ENCODE measurements around the gene FOXS1. TPM values are rescaled to one million over a fixed set of nuclear protein-coding genes. Genes with fewer than 3 reads are reported as not detected.

Gene FOXS1
- polyA plus RNA-seq, 1 of the 3 experiments (the other 2 are of a cell fraction), result 0.99 TPM

DNA sequence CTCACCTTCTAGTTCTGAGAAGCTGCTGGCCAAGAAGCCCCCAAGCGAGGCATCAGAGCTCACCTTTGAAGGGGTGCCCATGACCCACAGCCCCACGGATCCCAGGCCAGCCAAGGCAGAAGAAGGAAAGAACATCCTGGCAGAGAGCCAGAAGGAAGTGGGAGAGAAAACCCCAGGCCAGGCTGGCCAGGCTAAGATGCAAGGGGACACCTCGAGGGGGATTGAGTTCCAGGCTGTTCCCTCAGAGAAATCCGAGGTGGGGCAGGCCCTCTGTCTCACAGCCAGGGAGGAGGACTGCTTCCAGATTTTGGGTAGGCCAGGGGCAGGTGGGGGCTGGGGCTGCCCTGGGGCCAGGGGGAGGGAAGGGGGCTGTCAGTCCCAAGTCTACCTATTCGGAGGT lies 24.0 kb downstream of the FOXS1 start:
- Histone ChIP-seq H3K9ac (no peak overlapping the region), H3K27me3 (ENCODE audit: insufficient read depth) (no peaks in the 10 kb centered on the region), H3F3A (replicated peaks; ENCODE audit: insufficient read depth) (peaks cover 11% of the 10 kb centered on the region), H3K9me3 (no peaks in the 10 kb centered on the region), H4K20me1 (ENCODE audit: insufficient read depth) (no peaks in the 10 kb centered on the region), H3K27ac (ENCODE audit: low read depth in 2 of 2, low read length in 1 of 2) (no peak overlapping the region), H3K79me2 (ENCODE audit: insufficient read depth) (no peaks in the 10 kb centered on the region), H2AFZ (ENCODE audit: low read depth) (no peak overlapping the region), H3K4me1 (ENCODE audit: control insufficient read depth in 1 of 2, insufficient read depth in 2 of 2, low read depth in 1 of 2, low read length in 1 of 2) (peaks cover 0 to 8% of the 10 kb centered on the region in 2 experiments; a peak in 1 of 4 replicates), H3K4me3 (ENCODE audit: low read depth in 2 of 2, low read length in 1 of 2) (no peak overlapping the region), H3K36me3 (replicated peaks in 1 of 2; ENCODE audit: control insufficient read depth in 1 of 2, insufficient read depth in 2 of 2, low read length in 1 of 2) (no peaks in the 10 kb centered on the region), H3K9me2 (no peaks in the 10 kb centered on the region), H3K4me2 (no peak overlapping the region)
- ChIA-PET POLR2A (no interaction called here), CTCF (interaction anchor here (0.8 to 7.6 kb wide), 10 partner anchors 13 to 270 kb away, joined by 3 to 174 read pairs (median 30); partner anchors contain the start of genes FOXS1 and PDRG1)
- no peak for DNase-seq
- WGBS (ENCODE audit: low lambda C conversion rate), result 58% methylated on average over 4 of the region's 5 CpGs
- TF ChIP-seq JUND (IDR thresholded peaks at IDR 0.05) (no peak), YY1 (IDR thresholded peaks at IDR 0.05; ENCODE audit: low read depth) (no peak), MEF2A (IDR thresholded peaks at IDR 0.05; ENCODE audit: borderline replicate concordance, low read depth) (no peak), FOXJ3 (CRISPR knock-in tag; IDR thresholded peaks at IDR 0.05) (no peak), NFIC (IDR thresholded peaks at IDR 0.05; ENCODE audit: borderline replicate concordance) (no peak), TAF1 (IDR thresholded peaks at IDR 0.05; ENCODE audit: borderline replicate concordance, low read depth, low read length) (no peak), GATA2 (CRISPR knock-in tag; IDR thresholded peaks at IDR 0.05) (no peak)
- TF ChIP-seq, protein P1, sequence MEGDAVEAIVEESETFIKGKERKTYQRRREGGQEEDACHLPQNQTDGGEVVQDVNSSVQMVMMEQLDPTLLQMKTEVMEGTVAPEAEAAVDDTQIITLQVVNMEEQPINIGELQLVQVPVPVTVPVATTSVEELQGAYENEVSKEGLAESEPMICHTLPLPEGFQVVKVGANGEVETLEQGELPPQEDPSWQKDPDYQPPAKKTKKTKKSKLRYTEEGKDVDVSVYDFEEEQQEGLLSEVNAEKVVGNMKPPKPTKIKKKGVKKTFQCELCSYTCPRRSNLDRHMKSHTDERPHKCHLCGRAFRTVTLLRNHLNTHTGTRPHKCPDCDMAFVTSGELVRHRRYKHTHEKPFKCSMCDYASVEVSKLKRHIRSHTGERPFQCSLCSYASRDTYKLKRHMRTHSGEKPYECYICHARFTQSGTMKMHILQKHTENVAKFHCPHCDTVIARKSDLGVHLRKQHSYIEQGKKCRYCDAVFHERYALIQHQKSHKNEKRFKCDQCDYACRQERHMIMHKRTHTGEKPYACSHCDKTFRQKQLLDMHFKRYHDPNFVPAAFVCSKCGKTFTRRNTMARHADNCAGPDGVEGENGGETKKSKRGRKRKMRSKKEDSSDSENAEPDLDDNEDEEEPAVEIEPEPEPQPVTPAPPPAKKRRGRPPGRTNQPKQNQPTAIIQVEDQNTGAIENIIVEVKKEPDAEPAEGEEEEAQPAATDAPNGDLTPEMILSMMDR (IDR thresholded peaks at IDR 0.05), result no peak
- TF ChIP-seq, protein P2, sequence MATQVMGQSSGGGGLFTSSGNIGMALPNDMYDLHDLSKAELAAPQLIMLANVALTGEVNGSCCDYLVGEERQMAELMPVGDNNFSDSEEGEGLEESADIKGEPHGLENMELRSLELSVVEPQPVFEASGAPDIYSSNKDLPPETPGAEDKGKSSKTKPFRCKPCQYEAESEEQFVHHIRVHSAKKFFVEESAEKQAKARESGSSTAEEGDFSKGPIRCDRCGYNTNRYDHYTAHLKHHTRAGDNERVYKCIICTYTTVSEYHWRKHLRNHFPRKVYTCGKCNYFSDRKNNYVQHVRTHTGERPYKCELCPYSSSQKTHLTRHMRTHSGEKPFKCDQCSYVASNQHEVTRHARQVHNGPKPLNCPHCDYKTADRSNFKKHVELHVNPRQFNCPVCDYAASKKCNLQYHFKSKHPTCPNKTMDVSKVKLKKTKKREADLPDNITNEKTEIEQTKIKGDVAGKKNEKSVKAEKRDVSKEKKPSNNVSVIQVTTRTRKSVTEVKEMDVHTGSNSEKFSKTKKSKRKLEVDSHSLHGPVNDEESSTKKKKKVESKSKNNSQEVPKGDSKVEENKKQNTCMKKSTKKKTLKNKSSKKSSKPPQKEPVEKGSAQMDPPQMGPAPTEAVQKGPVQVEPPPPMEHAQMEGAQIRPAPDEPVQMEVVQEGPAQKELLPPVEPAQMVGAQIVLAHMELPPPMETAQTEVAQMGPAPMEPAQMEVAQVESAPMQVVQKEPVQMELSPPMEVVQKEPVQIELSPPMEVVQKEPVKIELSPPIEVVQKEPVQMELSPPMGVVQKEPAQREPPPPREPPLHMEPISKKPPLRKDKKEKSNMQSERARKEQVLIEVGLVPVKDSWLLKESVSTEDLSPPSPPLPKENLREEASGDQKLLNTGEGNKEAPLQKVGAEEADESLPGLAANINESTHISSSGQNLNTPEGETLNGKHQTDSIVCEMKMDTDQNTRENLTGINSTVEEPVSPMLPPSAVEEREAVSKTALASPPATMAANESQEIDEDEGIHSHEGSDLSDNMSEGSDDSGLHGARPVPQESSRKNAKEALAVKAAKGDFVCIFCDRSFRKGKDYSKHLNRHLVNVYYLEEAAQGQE (IDR thresholded peaks at IDR 0.05; ENCODE audit: low read depth, low read length), result no peak
- TF ChIP-seq, protein P3, sequence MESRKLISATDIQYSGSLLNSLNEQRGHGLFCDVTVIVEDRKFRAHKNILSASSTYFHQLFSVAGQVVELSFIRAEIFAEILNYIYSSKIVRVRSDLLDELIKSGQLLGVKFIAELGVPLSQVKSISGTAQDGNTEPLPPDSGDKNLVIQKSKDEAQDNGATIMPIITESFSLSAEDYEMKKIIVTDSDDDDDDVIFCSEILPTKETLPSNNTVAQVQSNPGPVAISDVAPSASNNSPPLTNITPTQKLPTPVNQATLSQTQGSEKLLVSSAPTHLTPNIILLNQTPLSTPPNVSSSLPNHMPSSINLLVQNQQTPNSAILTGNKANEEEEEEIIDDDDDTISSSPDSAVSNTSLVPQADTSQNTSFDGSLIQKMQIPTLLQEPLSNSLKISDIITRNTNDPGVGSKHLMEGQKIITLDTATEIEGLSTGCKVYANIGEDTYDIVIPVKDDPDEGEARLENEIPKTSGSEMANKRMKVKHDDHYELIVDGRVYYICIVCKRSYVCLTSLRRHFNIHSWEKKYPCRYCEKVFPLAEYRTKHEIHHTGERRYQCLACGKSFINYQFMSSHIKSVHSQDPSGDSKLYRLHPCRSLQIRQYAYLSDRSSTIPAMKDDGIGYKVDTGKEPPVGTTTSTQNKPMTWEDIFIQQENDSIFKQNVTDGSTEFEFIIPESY (IDR thresholded peaks at IDR 0.05; ENCODE audit: borderline replicate concordance, low read depth), result no peak
